Vagina (tissue), 2 donors: Measurements from ENCODE around the gene STEAP2. TPM values are rescaled to one million over a fixed set of nuclear protein-coding genes. Genes with fewer than 3 reads are reported as not detected.

Experiments used
- DNase-seq, 2 donors: peaks; one replicate each; pipeline ENCODE4 v3.0.0-alpha.2; 2017; ENCODE audit errors: extremely low spot score in 2 of 2
- H3K27ac ChIP-seq: fragments of 200-600 bp; sonication (generic); one replicate; pipeline ENCODE4 v1.5.1; 2019
- H3K27me3 ChIP-seq: fragments of 200-600 bp; sonication (generic); one replicate; pipeline ENCODE4 v1.5.1; 2019
- H3K36me3 ChIP-seq, 2 donors: fragments of 200-600 bp; sonication (generic); one replicate each; pipeline ENCODE4 v1.5.1; 2017 to 2019
- H3K4me1 ChIP-seq: fragments of 200-600 bp; sonication (generic); one replicate; pipeline ENCODE4 v1.5.1; 2019
- H3K4me3 ChIP-seq, 2 donors: fragments of 200-600 bp; sonication (generic); 1 replicate in 1 of 2; 2 replicates in 1 of 2; pipeline ENCODE4 v1.5.1; 2016 to 2019
- H3K9me3 ChIP-seq: fragments of 200-600 bp; sonication (generic); one replicate; pipeline ENCODE4 v1.5.1; 2019
- POLR2A ChIP-seq, 2 donors: fragments of 450-650 bp; IDR thresholded peaks; one replicate each; pipeline ENCODE4 v1.6.1; 2017; ENCODE audit warnings: antibody characterized with exemption in 2 of 2, mild to moderate bottlenecking in 2 of 2, moderate library complexity in 2 of 2
- POLR2AphosphoS5 ChIP-seq, 2 donors: sonication (generic); formaldehyde crosslinking; IDR thresholded peaks; one replicate each; pipeline ENCODE4 v1.9.0; 2017; ENCODE audit warnings: antibody characterized with exemption in 2 of 2, mild to moderate bottlenecking in 2 of 2, low read depth in 1 of 2; ENCODE audit not compliant: insufficient read depth in 1 of 2
- intact Hi-C: fragments of 100-400 bp; cut with DNase I; formaldehyde crosslinking; loops from one replicate; pipeline ENCODE4 v1.15.1; 2023
- total RNA-seq: library from RNA; depleted of rRNA; stranded (reverse); fragments of >200 nt; gene quantifications from one replicate; pipeline ENCODE4 v1.2.3, GENCODE V29; 2016
- TF ChIP-seq, protein P1 (sequence below), 3 experiments: fragments of 450-650 bp in 2 of 3; fragments of 200-600 bp in 1 of 3; sonication (generic) in 1 of 3; IDR thresholded peaks; one replicate each; pipeline ENCODE4 v1.5.1; 2017 to 2019; ENCODE audit warnings: antibody characterized with exemption in 3 of 3, mild to moderate bottlenecking in 2 of 3, moderate library complexity in 2 of 3

Gene STEAP2
- total RNA-seq, 1 donor from 2014 or later: 32.2 TPM

DNA sequence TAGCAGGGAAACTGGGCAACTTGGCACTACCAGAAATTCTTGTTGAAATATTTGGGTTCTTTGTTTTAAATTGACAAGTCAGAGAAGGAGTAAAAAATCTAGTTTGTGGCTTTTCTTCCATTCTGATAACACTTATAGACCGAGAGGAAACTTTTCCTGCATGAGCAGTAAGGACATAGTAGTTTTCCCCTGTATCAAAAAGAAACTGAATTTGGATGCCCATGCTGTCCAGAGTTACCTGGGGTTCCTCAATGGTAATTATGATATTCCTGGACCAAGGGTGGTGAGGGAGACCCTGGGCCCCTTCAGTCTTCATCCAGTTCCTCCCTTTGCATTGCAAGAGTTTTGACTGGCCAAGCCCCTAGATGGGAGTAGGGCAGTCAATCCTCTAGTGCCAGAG, 19.9 kb upstream of the STEAP2 start:
- TF ChIP-seq POLR2A (IDR thresholded peaks at IDR 0.05) (no peak), POLR2AphosphoS5 (IDR thresholded peaks at IDR 0.05; ENCODE audit: insufficient read depth in 1 of 2, low read depth in 1 of 2) (no peak)
- TF ChIP-seq, protein P1, sequence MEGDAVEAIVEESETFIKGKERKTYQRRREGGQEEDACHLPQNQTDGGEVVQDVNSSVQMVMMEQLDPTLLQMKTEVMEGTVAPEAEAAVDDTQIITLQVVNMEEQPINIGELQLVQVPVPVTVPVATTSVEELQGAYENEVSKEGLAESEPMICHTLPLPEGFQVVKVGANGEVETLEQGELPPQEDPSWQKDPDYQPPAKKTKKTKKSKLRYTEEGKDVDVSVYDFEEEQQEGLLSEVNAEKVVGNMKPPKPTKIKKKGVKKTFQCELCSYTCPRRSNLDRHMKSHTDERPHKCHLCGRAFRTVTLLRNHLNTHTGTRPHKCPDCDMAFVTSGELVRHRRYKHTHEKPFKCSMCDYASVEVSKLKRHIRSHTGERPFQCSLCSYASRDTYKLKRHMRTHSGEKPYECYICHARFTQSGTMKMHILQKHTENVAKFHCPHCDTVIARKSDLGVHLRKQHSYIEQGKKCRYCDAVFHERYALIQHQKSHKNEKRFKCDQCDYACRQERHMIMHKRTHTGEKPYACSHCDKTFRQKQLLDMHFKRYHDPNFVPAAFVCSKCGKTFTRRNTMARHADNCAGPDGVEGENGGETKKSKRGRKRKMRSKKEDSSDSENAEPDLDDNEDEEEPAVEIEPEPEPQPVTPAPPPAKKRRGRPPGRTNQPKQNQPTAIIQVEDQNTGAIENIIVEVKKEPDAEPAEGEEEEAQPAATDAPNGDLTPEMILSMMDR (IDR thresholded peaks at IDR 0.05): no peak
- H3K4me3 ChIP-seq: no peak overlapping the region
- no peak overlapping the region for H3K27ac ChIP-seq
- no peaks in the 10 kb centered on the region for H3K27me3 ChIP-seq
- no peaks in the 10 kb centered on the region for H3K4me1 ChIP-seq
- no peak for DNase-seq
- intact Hi-C loops: no loop called here
- no peaks in the 10 kb centered on the region for H3K36me3 ChIP-seq
- no peaks in the 10 kb centered on the region for H3K9me3 ChIP-seq

GRCh38 chr7:90192876-90193750, 18.4 kb upstream of the STEAP2 start:
- DNase-seq: no peak
- no peaks in the 10 kb centered on the region for H3K9me3 ChIP-seq
- TF ChIP-seq POLR2AphosphoS5 (IDR thresholded peaks at IDR 0.05; ENCODE audit: insufficient read depth in 1 of 2, low read depth in 1 of 2): no peak
- TF ChIP-seq, protein P1 (IDR thresholded peaks at IDR 0.05): no peak
- TF ChIP-seq POLR2A (IDR thresholded peaks at IDR 0.05): no peak
- no peaks in the 10 kb centered on the region for H3K27me3 ChIP-seq
- H3K4me1 ChIP-seq: no peaks in the 10 kb centered on the region
- H3K27ac ChIP-seq: no peak overlapping the region
- intact Hi-C loops: no loop called here
- no peaks in the 10 kb centered on the region for H3K36me3 ChIP-seq
- no peak overlapping the region for H3K4me3 ChIP-seq

- no peaks in the 10 kb centered on the region for H3K36me3 ChIP-seq
- no peak for DNase-seq
- no peaks in the 10 kb centered on the region for H3K27me3 ChIP-seq
- H3K27ac ChIP-seq: no peak overlapping the region
- no peak overlapping the region for H3K4me3 ChIP-seq
- intact Hi-C loops: no loop called here
- H3K9me3 ChIP-seq: no peaks in the 10 kb centered on the region
- H3K4me1 ChIP-seq: no peaks in the 10 kb centered on the region
- no peak for TF ChIP-seq POLR2A (IDR thresholded peaks at IDR 0.05)
Measured at GRCh38 chr7:90194911-90195809, 16.4 kb upstream of the STEAP2 start.

- Histone ChIP-seq H3K4me1 (no peaks in the 10 kb centered on the region), H3K27me3 (no peaks in the 10 kb centered on the region), H3K4me3 (no peak overlapping the region), H3K27ac (no peak overlapping the region), H3K36me3 (no peaks in the 10 kb centered on the region), H3K9me3 (no peaks in the 10 kb centered on the region)
- TF ChIP-seq, protein P1 (IDR thresholded peaks at IDR 0.05): no peak
- TF ChIP-seq POLR2AphosphoS5 (IDR thresholded peaks at IDR 0.05; ENCODE audit: insufficient read depth in 1 of 2, low read depth in 1 of 2): no peak
- no peak for TF ChIP-seq POLR2A (IDR thresholded peaks at IDR 0.05)
- intact Hi-C loops: no loop called here
- DNase-seq: no peak
Measured at GRCh38 chr7:90201500-90202195, 9.9 kb upstream of the STEAP2 start.

GRCh38 chr7:90207956-90208355, 3.6 kb upstream of the STEAP2 start:
- H3K36me3 ChIP-seq: no peaks in the 10 kb centered on the region
- TF ChIP-seq POLR2AphosphoS5 (IDR thresholded peaks at IDR 0.05; ENCODE audit: insufficient read depth in 1 of 2, low read depth in 1 of 2) (no peak), POLR2A (IDR thresholded peaks at IDR 0.05) (no peak)
- TF ChIP-seq, protein P1 (IDR thresholded peaks at IDR 0.05): no peak
- H3K27me3 ChIP-seq: no peaks in the 10 kb centered on the region
- no peak overlapping the region for H3K27ac ChIP-seq
- intact Hi-C loops: no loop called here
- peaks cover 13% of the 10 kb centered on the region for H3K4me1 ChIP-seq
- no peak overlapping the region for H3K4me3 ChIP-seq
- H3K9me3 ChIP-seq: no peaks in the 10 kb centered on the region
- DNase-seq: no peak
